NT2/D1 (cell line): ENCODE measurements around the gene RGSL1.

Experiments
- SUZ12 ChIP-seq: IDR thresholded peaks from 2 replicates; pipeline ENCODE4 v1.6.1; 2011; ENCODE audit not compliant: insufficient read length, insufficient read depth; ENCODE audit errors: extremely low read depth
- YY1 ChIP-seq: IDR thresholded peaks from 2 replicates; pipeline ENCODE4 v1.6.1; 2011; ENCODE audit not compliant: insufficient read length, insufficient read depth
- ZNF274 ChIP-seq: IDR thresholded peaks from 2 replicates; pipeline ENCODE4 v1.6.1; 2011; ENCODE audit warnings: mild to moderate bottlenecking, low read depth, low read length

GRCh38 chr1:182442333-182442732 lies 7.6 kb upstream of the RGSL1 start:
- TF ChIP-seq SUZ12, result no peak
- no peak for TF ChIP-seq YY1
- no peak for TF ChIP-seq ZNF274
